HEK293 (cell line): ENCODE data around the gene MYH8.

Experiments
- ZBTB7A ChIP-seq: fragments of 450-650 bp; formaldehyde crosslinking; IDR thresholded peaks from 2 replicates; pipeline ENCODE4 v1.5.1; 2016; ENCODE audit warnings: low read depth, missing biosample characterization, missing genetic modification characterization
- ZNF426 ChIP-seq: fragments of 450-650 bp; formaldehyde crosslinking; IDR thresholded peaks from 2 replicates; pipeline ENCODE4 v1.5.1; 2017; ENCODE audit warnings: missing biosample characterization, missing genetic modification characterization, mild to moderate bottlenecking, inconsistent platforms, moderate library complexity
- TF ChIP-seq, protein P1 (sequence below): fragments of 450-650 bp; formaldehyde crosslinking; IDR thresholded peaks from 2 replicates; pipeline ENCODE4 v1.5.1; 2016; ENCODE audit warnings: missing biosample characterization, missing genetic modification characterization

DNA sequence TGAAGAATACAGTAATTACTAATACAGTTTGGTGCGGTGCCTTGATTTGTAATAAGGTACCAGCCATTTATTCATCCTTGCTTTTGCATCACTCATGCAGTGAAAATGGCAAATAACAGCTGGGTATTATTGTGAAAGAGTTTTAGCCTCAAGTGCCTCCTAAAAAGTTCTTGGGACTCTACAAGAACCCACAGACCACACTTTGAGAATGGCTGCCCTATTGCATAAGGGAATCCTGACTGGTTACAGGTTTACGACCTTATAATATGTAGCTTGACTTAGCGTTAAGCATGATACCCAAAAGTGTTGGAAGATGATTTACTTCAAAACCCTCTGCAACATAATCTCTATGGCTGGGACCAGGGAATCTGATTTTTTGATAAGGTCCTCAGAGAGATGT lies 53.2 kb downstream of the MYH8 start:
- TF ChIP-seq ZBTB7A (tag by site-specific recombination) (no peak), ZNF426 (tag by site-specific recombination) (no peak)
- TF ChIP-seq, protein P1, sequence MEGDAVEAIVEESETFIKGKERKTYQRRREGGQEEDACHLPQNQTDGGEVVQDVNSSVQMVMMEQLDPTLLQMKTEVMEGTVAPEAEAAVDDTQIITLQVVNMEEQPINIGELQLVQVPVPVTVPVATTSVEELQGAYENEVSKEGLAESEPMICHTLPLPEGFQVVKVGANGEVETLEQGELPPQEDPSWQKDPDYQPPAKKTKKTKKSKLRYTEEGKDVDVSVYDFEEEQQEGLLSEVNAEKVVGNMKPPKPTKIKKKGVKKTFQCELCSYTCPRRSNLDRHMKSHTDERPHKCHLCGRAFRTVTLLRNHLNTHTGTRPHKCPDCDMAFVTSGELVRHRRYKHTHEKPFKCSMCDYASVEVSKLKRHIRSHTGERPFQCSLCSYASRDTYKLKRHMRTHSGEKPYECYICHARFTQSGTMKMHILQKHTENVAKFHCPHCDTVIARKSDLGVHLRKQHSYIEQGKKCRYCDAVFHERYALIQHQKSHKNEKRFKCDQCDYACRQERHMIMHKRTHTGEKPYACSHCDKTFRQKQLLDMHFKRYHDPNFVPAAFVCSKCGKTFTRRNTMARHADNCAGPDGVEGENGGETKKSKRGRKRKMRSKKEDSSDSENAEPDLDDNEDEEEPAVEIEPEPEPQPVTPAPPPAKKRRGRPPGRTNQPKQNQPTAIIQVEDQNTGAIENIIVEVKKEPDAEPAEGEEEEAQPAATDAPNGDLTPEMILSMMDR = no peak
